IMR-90 (cell line): ENCODE measurements around the gene TDRD7. TPM values are rescaled to one million over a fixed set of nuclear protein-coding genes. Genes with fewer than 3 reads are reported as not detected.

Source experiments
- ATAC-seq: fragments of 200-7000 bp; cut with Tn5 transposase; 2 replicates; pipeline ENCODE4 v1.9.1; 2020; ENCODE audit warnings: low read depth, mild to moderate bottlenecking, moderate library complexity
- BruUV-seq: library from RNA; stranded (reverse); fragments of 400-500 nt; replicated peaks from 2 replicates; lab custom pipeline; 2021; lab: Mats Ljungman, UMichigan
- CTCF ChIA-PET: fragments of 300-600 bp; formaldehyde crosslinking; extraction: SDS; loops from one replicate; lab custom pipeline; 2021; ENCODE audit warnings: antibody characterized with exemption; lab: Yijun Ruan, JAX
- POLR2A ChIA-PET: fragments of 300-600 bp; sonication (Branson Sonifier 250); formaldehyde crosslinking; loops from one replicate; lab custom pipeline; 2022; ENCODE audit warnings: antibody characterized with exemption; ENCODE audit not compliant: unreplicated experiment; lab: Charles Lee
- DNase-seq: peaks from one replicate; pipeline ENCODE4 v3.0.0; 2013
- H2AFZ ChIP-seq: replicated peaks from 2 replicates; pipeline ENCODE3; 2013; ENCODE audit warnings: low read length, mild to moderate bottlenecking; ENCODE audit not compliant: poor library complexity
- H2AK5ac ChIP-seq: 2 replicates; pipeline ENCODE4 v1.6.1; 2013; ENCODE audit warnings: low read depth, low read length, inconsistent platforms
- H2AK9ac ChIP-seq: replicated peaks from 2 replicates; pipeline ENCODE3; 2013; ENCODE audit warnings: mild to moderate bottlenecking, low read depth, low read length, moderate library complexity; ENCODE audit not compliant: poor library complexity
- H2BK120ac ChIP-seq: 2 replicates; pipeline ENCODE4 v1.6.1; 2013; ENCODE audit warnings: low read depth, low read length, inconsistent platforms
- H2BK15ac ChIP-seq: 3 replicates; pipeline ENCODE4 v1.6.1; 2013; ENCODE audit warnings: low read depth, low read length, inconsistent platforms
- H2BK20ac ChIP-seq: 2 replicates; pipeline ENCODE4 v1.6.1; 2013; ENCODE audit warnings: low read depth, mild to moderate bottlenecking, inconsistent platforms, low read length, moderate library complexity
- H2BK5ac ChIP-seq: 2 replicates; pipeline ENCODE4 v1.6.1; 2013; ENCODE audit warnings: mild to moderate bottlenecking, low read depth, low read length, inconsistent platforms; ENCODE audit not compliant: poor library complexity, severe bottlenecking
- H3K14ac ChIP-seq: replicated peaks from 2 replicates; pipeline ENCODE4 v1.6.1; 2013; ENCODE audit warnings: low read depth, low read length, inconsistent platforms
- H3K18ac ChIP-seq: 2 replicates; pipeline ENCODE4 v1.6.1; 2013; ENCODE audit warnings: low read depth, low read length, control low read depth
- H3K23ac ChIP-seq: 2 replicates; pipeline ENCODE4 v1.6.1; 2013; ENCODE audit warnings: low read depth, low read length, inconsistent platforms
- H3K27ac ChIP-seq: 2 replicates; pipeline ENCODE4 v1.5.1; 2013; ENCODE audit warnings: mild to moderate bottlenecking, control low read depth, low read length; ENCODE audit not compliant: insufficient read depth
- H3K27me3 ChIP-seq: 2 replicates; pipeline ENCODE4 v1.6.1; 2013; ENCODE audit warnings: low read length; ENCODE audit not compliant: control insufficient read depth, insufficient read depth
- H3K36me3 ChIP-seq: 2 replicates; pipeline ENCODE4 v1.6.1; 2013; ENCODE audit warnings: low read length, mixed read lengths; ENCODE audit not compliant: control insufficient read depth, insufficient read depth
- H3K4ac ChIP-seq: 2 replicates; pipeline ENCODE4 v1.6.1; 2013; ENCODE audit warnings: low read depth, low read length, inconsistent platforms
- H3K4me1 ChIP-seq: 2 replicates; pipeline ENCODE4 v1.6.1; 2013; ENCODE audit warnings: low read length, mixed read lengths; ENCODE audit not compliant: control insufficient read depth, insufficient read depth
- H3K4me2 ChIP-seq: 2 replicates; pipeline ENCODE4 v1.6.1; 2013; ENCODE audit warnings: low read depth, mild to moderate bottlenecking, control low read depth, low read length, moderate library complexity
- H3K4me3 ChIP-seq: 2 replicates; pipeline ENCODE4 v1.5.1; 2013; ENCODE audit warnings: low read depth, mild to moderate bottlenecking, control low read depth, low read length, moderate library complexity; ENCODE audit not compliant: insufficient read depth
- H3K56ac ChIP-seq: 2 replicates; pipeline ENCODE4 v1.6.1; 2013; ENCODE audit warnings: low read length, inconsistent platforms; ENCODE audit not compliant: insufficient read depth; ENCODE audit errors: extremely low read depth
- H3K79me1 ChIP-seq, 2 experiments: 2 replicates each; pipeline ENCODE4 v1.6.1; 2013; ENCODE audit warnings: low read length in 2 of 2, inconsistent platforms in 1 of 2, low read depth in 1 of 2
- H3K9ac ChIP-seq: 2 replicates; pipeline ENCODE4 v1.6.1; 2013; ENCODE audit warnings: low read depth, low read length, control low read depth
- H3K9me1 ChIP-seq: 2 replicates; pipeline ENCODE4 v1.6.1; 2013; ENCODE audit warnings: low read length, inconsistent platforms; ENCODE audit not compliant: insufficient read depth
- H3K9me3 ChIP-seq: 2 replicates; pipeline ENCODE4 v1.6.1; 2013; ENCODE audit warnings: low read length; ENCODE audit not compliant: control insufficient read depth, insufficient read depth
- H4K20me1 ChIP-seq: 2 replicates; pipeline ENCODE4 v1.6.1; 2013; ENCODE audit warnings: low read length, inconsistent platforms; ENCODE audit not compliant: insufficient read depth
- H4K5ac ChIP-seq: 2 replicates; pipeline ENCODE4 v1.6.1; 2013; ENCODE audit warnings: mild to moderate bottlenecking, low read depth, low read length, control low read depth
- H4K8ac ChIP-seq, 2 experiments: 2 replicates each; pipeline ENCODE4 v1.6.1; 2013; ENCODE audit warnings: low read depth in 2 of 2, low read length in 2 of 2, control low read depth in 1 of 2, inconsistent platforms in 1 of 2
- H4K91ac ChIP-seq: 2 replicates; pipeline ENCODE4 v1.6.1; 2013; ENCODE audit warnings: low read depth, low read length, inconsistent platforms; ENCODE audit not compliant: insufficient read depth
- CEBPB ChIP-seq: IDR thresholded peaks from 2 replicates; pipeline ENCODE4 v1.6.1; 2012; ENCODE audit warnings: low read depth, low read length, improper control_type of control experiment
- FOS ChIP-seq: fragments of 150-350 bp; IDR thresholded peaks from 2 replicates; pipeline ENCODE4 v1.6.1; 2016; ENCODE audit warnings: low read depth, low read length
- MAFK ChIP-seq: IDR thresholded peaks from 2 replicates; pipeline ENCODE4 v1.6.1; 2012; ENCODE audit warnings: low read depth, low read length, improper control_type of control experiment
- MAZ ChIP-seq: IDR thresholded peaks from 2 replicates; pipeline ENCODE4 v1.6.1; 2012; ENCODE audit warnings: low read depth, mild to moderate bottlenecking, low read length, improper control_type of control experiment, moderate library complexity, borderline replicate concordance
- NFE2L2 ChIP-seq: fragments of 150-350 bp; IDR thresholded peaks from 2 replicates; pipeline ENCODE4 v1.6.1; 2016; ENCODE audit warnings: low read depth, mild to moderate bottlenecking, low read length
- RFX5 ChIP-seq: IDR thresholded peaks from 2 replicates; pipeline ENCODE4 v1.8.0; 2012; ENCODE audit warnings: low read depth, mild to moderate bottlenecking, low read length, moderate library complexity
- SMC3 ChIP-seq: fragments of 150-350 bp; IDR thresholded peaks from 2 replicates; pipeline ENCODE4 v1.6.1; 2016; ENCODE audit warnings: low read depth, mild to moderate bottlenecking, antibody characterized with exemption, low read length, moderate library complexity
- WGBS, 2 experiments: methylation state at CpG; one replicate each; pipeline versions ENCODE4 v1.1.5 to v1.1.7; 2013; ENCODE audit warnings: missing lambda C conversion rate in 2 of 2; ENCODE audit not compliant: insufficient read length in 1 of 2; ENCODE audit errors: extremely low coverage in 2 of 2; 5-methylcytosine and 5-hydroxymethylcytosine counted together
- dilution Hi-C: fragments of 300-500 bp; cut with HindIII; formaldehyde crosslinking; loops from one replicate; pipeline ENCODE4 v1.14.3; 2018; ENCODE audit warnings: low sequenced_read_pairs; ENCODE audit not compliant: unreplicated experiment
- in situ Hi-C: fragments of 300-500 bp; cut with MboI; formaldehyde crosslinking; loops from 3 replicates; pipeline ENCODE4 v1.14.3; 2019; ENCODE audit warnings: low sequenced_read_pairs, inconsistent platforms, mixed read lengths
- intact Hi-C: fragments of 100-400 bp; cut with micrococcal nuclease; formaldehyde crosslinking; loops from 2 replicates; pipeline ENCODE4 v1.10.0; 2022
- polyA plus RNA-seq, 3 experiments: library from polyadenylated mRNA; depleted of rRNA; stranded (reverse); fragments of >200 nt; gene quantifications; 2 replicates each; pipeline ENCODE4 v1.2.3, GENCODE V29; 2012; ENCODE audit warnings: low replicate concordance in 1 of 3
- total RNA-seq: library from RNA; depleted of rRNA; stranded (reverse); fragments of >200 nt; gene quantifications from 2 replicates; pipeline ENCODE4 v1.2.3, GENCODE V29; 2012

TDRD7 gene
- total and polyA plus RNA-seq, 2 of the 4 experiments (the other 2 are of a cell fraction): 4.4 to 9.7 TPM

DNA sequence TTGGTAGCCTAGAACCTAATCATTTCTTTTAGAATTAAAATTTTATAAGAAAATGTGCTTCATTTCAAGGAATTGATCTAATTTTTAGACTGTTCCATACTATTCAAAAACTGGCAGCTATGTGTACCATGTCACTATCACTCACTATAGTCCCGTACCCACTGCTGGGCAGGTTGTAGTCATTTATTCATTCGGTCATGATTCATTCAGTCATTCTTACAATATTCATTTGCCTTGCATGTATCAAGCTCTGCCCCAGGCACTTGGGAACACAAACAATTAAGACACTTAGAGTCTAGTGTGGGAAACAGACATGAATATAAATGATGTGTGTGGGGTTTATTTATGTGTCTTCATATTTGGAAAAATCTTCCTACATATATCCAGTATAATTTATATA lies 26.4 kb downstream of the TDRD7 start:
- Histone ChIP-seq H3K4me2 (no peak overlapping the region), H4K91ac (no peak overlapping the region), H3K4ac (no peak overlapping the region), H4K5ac (no peak overlapping the region), H3K14ac (no peak overlapping the region), H3K9me1 (no peaks in the 10 kb centered on the region), H2AFZ (no peak overlapping the region), H3K27me3 (no peaks in the 10 kb centered on the region), H4K8ac (no peak overlapping the region), H3K27ac (no peak overlapping the region), H3K9ac (no peak overlapping the region), H2BK120ac (no peak overlapping the region), H3K23ac (no peak overlapping the region), H3K36me3 (peaks cover 2% of the 10 kb centered on the region; the same call in 1 of the 2 replicates), H2BK15ac (no peak overlapping the region), H3K79me1 (no peaks in the 10 kb centered on the region), H2AK5ac (no peak overlapping the region), H3K4me3 (no peak overlapping the region), H3K4me1 (no peaks in the 10 kb centered on the region), H3K18ac (no peak overlapping the region), H3K9me3 (no peaks in the 10 kb centered on the region), H4K20me1 (no peaks in the 10 kb centered on the region), H3K56ac (no peak overlapping the region), H2BK20ac (no peak overlapping the region), H2AK9ac (no peak overlapping the region), H2BK5ac (no peak overlapping the region)
- ATAC-seq (no peak), DNase-seq (no peak)
- in situ Hi-C loops (no loop called here), dilution Hi-C loops (no loop called here), intact Hi-C loops (no loop called here)
- TF ChIP-seq MAZ (no peak), CEBPB (no peak), SMC3 (no peak), NFE2L2 (no peak), MAFK (no peak), RFX5 (no peak), FOS (no peak)
- CTCF ChIA-PET: no interaction called here
- WGBS, 2 experiments: no CpG with 5 or more reads among the region's 2 CpGs
- POLR2A ChIA-PET: no interaction called here
- no TSS peak for BruUV-seq
